ENCODE data around the gene GLS2.
"Not testable (repeated sequence)": the region's sequence is repeated elsewhere in the genome, so short reads cannot be mapped to it uniquely, and the experiment has no call there.

The GLS2 gene

GRCh38 chr12:56448860-56449621 lies 38.9 kb downstream of the GLS2 start, which contains the start of gene TIMELESS:
Gene TIMELESS, minus strand, starts transcription at chr12:56449426. Its CDS starts 15,256 bp downstream, at chr12:56434170.
- Histone ChIP-seq H4K8ac (ENCODE audit: low read length) (peak within 1 kb of the TSS; percentile 61), H3K27ac (ENCODE audit: low read length, poor library complexity, severe bottlenecking) (peak within 1 kb of the TSS; percentile 86), H3K18ac (ENCODE audit: low read depth in 1 of 2, low read length in 2 of 2) (peak within 1 kb of the TSS; percentile 85 to 88), H3K27me3 (ENCODE audit: control insufficient read depth in 1 of 2, insufficient read depth in 1 of 2, low read length in 2 of 2) (peaks cover 0 to 10% of the 10 kb centered on the region in 2 experiments), H3K4me3 (ENCODE audit: insufficient read depth in 1 of 2, low read depth in 1 of 2, low read length in 2 of 2) (peak within 1 kb of the TSS; percentile 73 to 86), H3K4me2 (ENCODE audit: low read length, poor library complexity, severe bottlenecking) (peak within 1 kb of the TSS; percentile 87), H2BK15ac (ENCODE audit: low read depth, poor library complexity, severe bottlenecking) (peak within 1 kb of the TSS; percentile 75), H3K79me1 (replicated peaks; ENCODE audit: low read length, poor library complexity, severe bottlenecking) (peaks cover 12% of the 10 kb centered on the region), H4K91ac (ENCODE audit: low read length) (no peak within 1 kb of the TSS), H2AK5ac (ENCODE audit: low read length, severe bottlenecking) (no peak within 1 kb of the TSS), H3K4ac (ENCODE audit: low read depth in 1 of 2, low read length in 2 of 2) (peak within 1 kb of the TSS in 1 of 2 experiments; percentile 71), H3K9me3 (ENCODE audit: control insufficient read depth, low read length) (no peaks in the 10 kb centered on the region), H3K36me3 (ENCODE audit: control insufficient read depth in 1 of 2, insufficient read depth in 2 of 2, low read depth in 1 of 2, low read length in 2 of 2) (no peaks in the 10 kb centered on the region), H3K23ac (ENCODE audit: low read length in 2 of 2) (no peak within 1 kb of the TSS), H3K14ac (ENCODE audit: low read length in 2 of 2) (no peak within 1 kb of the TSS), H2BK120ac (ENCODE audit: low read depth, low read length) (no peak within 1 kb of the TSS), H3K4me1 (ENCODE audit: control insufficient read depth, insufficient read depth, low read depth, low read length) (no peaks in the 10 kb centered on the region), H2BK12ac (ENCODE audit: low read length in 2 of 2) (no peak within 1 kb of the TSS), H2AFZ (ENCODE audit: low read depth, low read length) (no peak within 1 kb of the TSS), H2BK5ac (ENCODE audit: low read depth, low read length, poor library complexity, severe bottlenecking) (no peak within 1 kb of the TSS), H3K9ac (ENCODE audit: low read length) (peak within 1 kb of the TSS; percentile 87)
- 0% methylated on average over 49 of the region's 58 CpGs for WGBS
- DNase-seq = peak; percentile 92

- not testable (repeated sequence) for DNase-seq; H3K23ac ChIP-seq (ENCODE audit: low read length in 2 of 2); H3K27ac ChIP-seq (ENCODE audit: low read length, poor library complexity, severe bottlenecking); H3K36me3 ChIP-seq (ENCODE audit: control insufficient read depth in 1 of 2, insufficient read depth in 2 of 2, low read depth in 1 of 2, low read length in 2 of 2); H2AFZ ChIP-seq (ENCODE audit: low read depth, low read length); H3K14ac ChIP-seq (ENCODE audit: low read length in 2 of 2); H4K8ac ChIP-seq (ENCODE audit: low read length); H3K18ac ChIP-seq (ENCODE audit: low read depth in 1 of 2, low read length in 2 of 2); H3K9ac ChIP-seq (ENCODE audit: low read length); H2BK15ac ChIP-seq (ENCODE audit: low read depth, poor library complexity, severe bottlenecking); H3K4me1 ChIP-seq (ENCODE audit: control insufficient read depth, insufficient read depth, low read depth, low read length); H4K91ac ChIP-seq (ENCODE audit: low read length); H2BK5ac ChIP-seq (ENCODE audit: low read depth, low read length, poor library complexity, severe bottlenecking); H3K27me3 ChIP-seq (ENCODE audit: control insufficient read depth in 1 of 2, insufficient read depth in 1 of 2, low read length in 2 of 2); H3K9me3 ChIP-seq (ENCODE audit: control insufficient read depth, low read length); H2AK5ac ChIP-seq (ENCODE audit: low read length, severe bottlenecking); H2BK12ac ChIP-seq (ENCODE audit: low read length in 2 of 2); H3K4me2 ChIP-seq (ENCODE audit: low read length, poor library complexity, severe bottlenecking); H2BK120ac ChIP-seq (ENCODE audit: low read depth, low read length); H3K4ac ChIP-seq (ENCODE audit: low read depth in 1 of 2, low read length in 2 of 2); H3K4me3 ChIP-seq (ENCODE audit: insufficient read depth in 1 of 2, low read depth in 1 of 2, low read length in 2 of 2)
- peaks cover 20% of the 10 kb centered on the region for H3K79me1 ChIP-seq (replicated peaks; ENCODE audit: low read length, poor library complexity, severe bottlenecking)
- WGBS = 72% methylated on average over 2 of the region's 2 CpGs
These were observed 44.8 kb downstream of the GLS2 start for GRCh38 chr12:56443208-56443607.

DNA sequence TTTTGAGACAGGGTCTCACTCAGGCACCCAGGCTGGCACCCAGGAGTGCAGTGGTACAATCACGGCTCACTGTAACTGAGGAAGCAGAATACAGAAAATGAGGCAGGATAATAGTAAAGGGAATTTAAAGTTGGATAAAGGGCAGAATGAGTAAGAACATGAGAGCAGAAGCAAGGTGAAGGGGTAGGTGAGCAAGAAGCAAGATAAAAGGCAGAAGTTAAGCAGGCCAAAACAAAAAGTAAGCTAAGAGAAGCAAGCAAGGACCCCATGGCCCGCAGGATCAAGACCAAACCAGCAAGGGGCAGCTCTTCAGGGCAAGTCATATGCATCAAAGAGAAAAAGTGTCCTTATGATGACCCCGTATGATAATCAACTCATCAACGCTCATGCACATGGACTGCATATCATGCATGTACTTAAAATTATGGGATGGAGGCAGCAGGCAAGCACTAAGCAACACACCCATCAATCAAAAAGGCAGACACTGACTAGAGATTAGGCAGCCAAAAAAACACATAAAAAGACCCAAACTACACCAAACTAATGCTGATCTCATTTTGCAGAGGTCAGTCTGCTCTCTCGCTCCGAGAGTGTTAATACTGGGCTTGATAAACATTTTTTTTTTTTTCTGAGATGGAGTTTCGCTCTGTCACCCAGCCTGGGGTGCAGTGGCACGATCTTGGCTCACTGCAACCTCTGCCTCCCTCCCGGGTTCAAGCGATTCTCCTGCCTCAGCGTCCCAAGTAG lies 50.4 kb downstream of the GLS2 start:
- Histone ChIP-seq H2AFZ (ENCODE audit: low read depth, low read length) (no peak overlapping the region), H3K4me1 (ENCODE audit: control insufficient read depth, insufficient read depth, low read depth, low read length) (no peaks in the 10 kb centered on the region), H3K23ac (ENCODE audit: low read length in 2 of 2) (no peak overlapping the region), H2BK15ac (ENCODE audit: low read depth, poor library complexity, severe bottlenecking) (no peak overlapping the region), H3K18ac (ENCODE audit: low read depth in 1 of 2, low read length in 2 of 2) (no peak overlapping the region), H4K8ac (ENCODE audit: low read length) (no peak overlapping the region), H3K4me3 (ENCODE audit: insufficient read depth in 1 of 2, low read depth in 1 of 2, low read length in 2 of 2) (no peak overlapping the region), H3K79me1 (replicated peaks; ENCODE audit: low read length, poor library complexity, severe bottlenecking) (peaks cover 25% of the 10 kb centered on the region), H2BK5ac (ENCODE audit: low read depth, low read length, poor library complexity, severe bottlenecking) (no peak overlapping the region), H3K14ac (ENCODE audit: low read length in 2 of 2) (no peak overlapping the region), H3K27me3 (ENCODE audit: control insufficient read depth in 1 of 2, insufficient read depth in 1 of 2, low read length in 2 of 2) (no peaks in the 10 kb centered on the region), H3K27ac (ENCODE audit: low read length, poor library complexity, severe bottlenecking) (no peak overlapping the region), H2AK5ac (ENCODE audit: low read length, severe bottlenecking) (no peak overlapping the region), H3K9ac (ENCODE audit: low read length) (no peak overlapping the region), H3K4me2 (ENCODE audit: low read length, poor library complexity, severe bottlenecking) (no peak overlapping the region), H3K36me3 (ENCODE audit: control insufficient read depth in 1 of 2, insufficient read depth in 2 of 2, low read depth in 1 of 2, low read length in 2 of 2) (no peaks in the 10 kb centered on the region), H3K9me3 (ENCODE audit: control insufficient read depth, low read length) (no peaks in the 10 kb centered on the region), H3K4ac (ENCODE audit: low read depth in 1 of 2, low read length in 2 of 2) (no peak overlapping the region), H2BK12ac (ENCODE audit: low read length in 2 of 2) (no peak overlapping the region), H2BK120ac (ENCODE audit: low read depth, low read length) (no peak overlapping the region), H4K91ac (ENCODE audit: low read length) (no peak overlapping the region)
- 97% methylated on average over 11 of the region's 11 CpGs for WGBS
- no peak for DNase-seq

- no peak for DNase-seq
- H3K18ac ChIP-seq (ENCODE audit: low read depth in 1 of 2, low read length in 2 of 2) = no peak overlapping the region
- no peaks in the 10 kb centered on the region for H3K9me3 ChIP-seq (ENCODE audit: control insufficient read depth, low read length)
- H2AFZ ChIP-seq (ENCODE audit: low read depth, low read length) = no peak overlapping the region
- H3K79me1 ChIP-seq (replicated peaks; ENCODE audit: low read length, poor library complexity, severe bottlenecking) = peaks cover 19% of the 10 kb centered on the region
- H3K27me3 ChIP-seq (ENCODE audit: control insufficient read depth in 1 of 2, insufficient read depth in 1 of 2, low read length in 2 of 2) = no peaks in the 10 kb centered on the region
- H2BK120ac ChIP-seq (ENCODE audit: low read depth, low read length) = no peak overlapping the region
- no peak overlapping the region for H4K8ac ChIP-seq (ENCODE audit: low read length)
- no peak overlapping the region for H2BK15ac ChIP-seq (ENCODE audit: low read depth, poor library complexity, severe bottlenecking)
- H4K91ac ChIP-seq (ENCODE audit: low read length) = no peak overlapping the region
- H3K4ac ChIP-seq (ENCODE audit: low read depth in 1 of 2, low read length in 2 of 2) = no peak overlapping the region
- H3K4me1 ChIP-seq (ENCODE audit: control insufficient read depth, insufficient read depth, low read depth, low read length) = no peaks in the 10 kb centered on the region
- H3K27ac ChIP-seq (ENCODE audit: low read length, poor library complexity, severe bottlenecking) = no peak overlapping the region
- 98% methylated on average over 5 of the region's 6 CpGs for WGBS
- H2AK5ac ChIP-seq (ENCODE audit: low read length, severe bottlenecking) = no peak overlapping the region
- no peak overlapping the region for H3K9ac ChIP-seq (ENCODE audit: low read length)
- peaks cover 8 to 13% of the 10 kb centered on the region in 2 experiments for H3K36me3 ChIP-seq (ENCODE audit: control insufficient read depth in 1 of 2, insufficient read depth in 2 of 2, low read depth in 1 of 2, low read length in 2 of 2)
- H2BK5ac ChIP-seq (ENCODE audit: low read depth, low read length, poor library complexity, severe bottlenecking) = no peak overlapping the region
- H3K14ac ChIP-seq (ENCODE audit: low read length in 2 of 2) = no peak overlapping the region
- H3K23ac ChIP-seq (ENCODE audit: low read length in 2 of 2) = no peak overlapping the region
- H2BK12ac ChIP-seq (ENCODE audit: low read length in 2 of 2) = no peak overlapping the region
- H3K4me2 ChIP-seq (ENCODE audit: low read length, poor library complexity, severe bottlenecking) = no peak overlapping the region
- H3K4me3 ChIP-seq (ENCODE audit: insufficient read depth in 1 of 2, low read depth in 1 of 2, low read length in 2 of 2) = no peak overlapping the region
These were observed 53.1 kb downstream of the GLS2 start for GRCh38 chr12:56434828-56435227.
